ENCODE measurements around the gene SLC19A1. TPM values are rescaled to one million over a fixed set of nuclear protein-coding genes. Genes with fewer than 3 reads are reported as not detected.

Gene SLC19A1
- total RNA-seq, 1 experiment from 2014 or later: 25.0 TPM

GRCh38 chr21:45550522-45551210, 8.4 kb upstream of the SLC19A1 start:
- H3K27ac ChIP-seq: peak overlapping the region; percentile 57
- peak overlapping the region; percentile 34 for H3K4me2 ChIP-seq

DNA sequence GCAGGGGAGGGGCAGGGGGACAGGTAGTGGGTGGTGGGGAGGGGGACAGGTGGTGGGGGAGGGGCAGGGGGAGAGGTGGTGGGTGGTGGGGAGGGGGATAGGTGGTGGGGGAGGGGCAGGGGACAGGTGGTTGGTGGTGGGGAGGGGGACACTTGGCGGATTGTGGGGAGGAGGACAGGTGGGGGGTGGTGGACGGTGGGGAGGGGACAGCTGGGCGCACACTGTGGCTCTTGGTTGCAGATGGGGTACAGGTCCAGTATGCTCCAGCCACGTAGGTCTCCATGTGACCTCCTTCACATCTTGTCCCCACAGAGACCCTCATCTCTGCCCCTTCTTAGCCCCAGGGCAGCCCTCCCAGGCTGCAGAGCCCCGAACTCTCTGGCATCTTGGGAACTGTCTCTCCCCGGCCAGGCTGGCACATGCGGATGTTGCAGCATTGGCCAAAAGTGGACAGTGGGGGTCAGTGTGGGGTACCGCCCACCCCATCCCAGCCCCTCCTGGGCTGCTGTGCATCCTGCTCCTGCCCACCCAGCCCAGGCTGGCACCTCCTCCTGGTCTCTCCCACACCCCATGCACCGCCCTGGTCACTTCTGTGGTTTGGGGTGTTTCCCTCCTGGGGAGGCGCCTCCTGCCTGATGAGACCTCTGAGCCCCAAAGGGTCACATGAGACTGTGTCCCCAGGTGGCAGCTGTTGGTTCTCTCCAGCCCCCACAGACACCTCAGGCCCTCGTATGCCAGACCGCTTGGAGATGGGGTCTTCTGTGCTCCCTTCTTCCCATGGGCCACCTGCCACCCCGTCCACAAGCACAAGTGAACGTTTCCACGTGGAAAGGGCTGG, 7.6 kb upstream of the SLC19A1 start:
- Histone ChIP-seq H3K36me3 (ENCODE audit: low read depth) (no peaks in the 10 kb centered on the region), H3K27me3 (ENCODE audit: insufficient read depth, low read depth) (no peaks in the 10 kb centered on the region), H3K4me3 (no peak overlapping the region), H3F3A (ENCODE audit: insufficient read depth, low read depth) (no peaks in the 10 kb centered on the region), H4K20me1 (ENCODE audit: insufficient read depth) (no peaks in the 10 kb centered on the region), H3K4me2 (no peak overlapping the region), H2AFZ (no peak overlapping the region), H3K9me3 (ENCODE audit: insufficient read depth, low read depth) (no peaks in the 10 kb centered on the region), H3K4me1 (replicated peaks; ENCODE audit: insufficient read depth) (peaks cover 11% of the 10 kb centered on the region), H3K79me2 (ENCODE audit: low read depth) (no peaks in the 10 kb centered on the region), H3K27ac (no peak overlapping the region), H3K9me2 (ENCODE audit: insufficient read depth) (no peaks in the 10 kb centered on the region)
- TF ChIP-seq, protein P1, sequence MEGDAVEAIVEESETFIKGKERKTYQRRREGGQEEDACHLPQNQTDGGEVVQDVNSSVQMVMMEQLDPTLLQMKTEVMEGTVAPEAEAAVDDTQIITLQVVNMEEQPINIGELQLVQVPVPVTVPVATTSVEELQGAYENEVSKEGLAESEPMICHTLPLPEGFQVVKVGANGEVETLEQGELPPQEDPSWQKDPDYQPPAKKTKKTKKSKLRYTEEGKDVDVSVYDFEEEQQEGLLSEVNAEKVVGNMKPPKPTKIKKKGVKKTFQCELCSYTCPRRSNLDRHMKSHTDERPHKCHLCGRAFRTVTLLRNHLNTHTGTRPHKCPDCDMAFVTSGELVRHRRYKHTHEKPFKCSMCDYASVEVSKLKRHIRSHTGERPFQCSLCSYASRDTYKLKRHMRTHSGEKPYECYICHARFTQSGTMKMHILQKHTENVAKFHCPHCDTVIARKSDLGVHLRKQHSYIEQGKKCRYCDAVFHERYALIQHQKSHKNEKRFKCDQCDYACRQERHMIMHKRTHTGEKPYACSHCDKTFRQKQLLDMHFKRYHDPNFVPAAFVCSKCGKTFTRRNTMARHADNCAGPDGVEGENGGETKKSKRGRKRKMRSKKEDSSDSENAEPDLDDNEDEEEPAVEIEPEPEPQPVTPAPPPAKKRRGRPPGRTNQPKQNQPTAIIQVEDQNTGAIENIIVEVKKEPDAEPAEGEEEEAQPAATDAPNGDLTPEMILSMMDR (conservative IDR thresholded peaks at IDR 0.05): no peak
- TF ChIP-seq EZH2 (IDR thresholded peaks at IDR 0.05; ENCODE audit: low read depth): no peak
- ChIA-PET POLR2A (ENCODE audit: unreplicated experiment) (no interaction called here), CTCF (interaction anchor here (0.5 kb wide), 1 partner anchor 600 kb away, joined by 4 read pairs; no protein-coding TSS in a partner anchor)
- intact Hi-C loops (cut with micrococcal nuclease; ENCODE audit: unreplicated experiment): loop anchor here (5.0 kb wide), 1 partner anchor 38 kb away; no protein-coding TSS in a partner anchor
- no TSS peak for BruUV-seq (replicated peaks)
- DNase-seq: no peak

More at GRCh38 chr21:45550522-45551210, 8.4 kb upstream of the SLC19A1 start:
- Histone ChIP-seq H2AFZ (no peak overlapping the region), H4K20me1 (ENCODE audit: insufficient read depth) (no peaks in the 10 kb centered on the region), H3K4me3 (no peak overlapping the region), H3K9me3 (ENCODE audit: insufficient read depth, low read depth) (no peaks in the 10 kb centered on the region), H3K27me3 (ENCODE audit: insufficient read depth, low read depth) (no peaks in the 10 kb centered on the region), H3K4me1 (replicated peaks; ENCODE audit: insufficient read depth) (peaks cover 11% of the 10 kb centered on the region), H3K36me3 (ENCODE audit: low read depth) (no peaks in the 10 kb centered on the region), H3F3A (ENCODE audit: insufficient read depth, low read depth) (no peaks in the 10 kb centered on the region), H3K79me2 (ENCODE audit: low read depth) (no peaks in the 10 kb centered on the region), H3K9me2 (ENCODE audit: insufficient read depth) (no peaks in the 10 kb centered on the region)
- TF ChIP-seq, protein P1 (conservative IDR thresholded peaks at IDR 0.05): no peak
- no peak for TF ChIP-seq EZH2 (IDR thresholded peaks at IDR 0.05; ENCODE audit: low read depth)
- intact Hi-C loops (cut with micrococcal nuclease; ENCODE audit: unreplicated experiment): loop anchor here (5.0 kb wide), 1 partner anchor 38 kb away; no protein-coding TSS in a partner anchor
- POLR2A ChIA-PET (ENCODE audit: unreplicated experiment): no interaction called here
- BruUV-seq (replicated peaks): no TSS peak
- CTCF ChIA-PET: interaction anchor here (0.5 kb wide), 2 partner anchors 22 to 600 kb away, joined by 3 to 4 read pairs; no protein-coding TSS in a partner anchor
- DNase-seq: no peak

- no peak for DNase-seq
- no peak for TF ChIP-seq EZH2 (IDR thresholded peaks at IDR 0.05; ENCODE audit: low read depth)
- TF ChIP-seq, protein P1 (conservative IDR thresholded peaks at IDR 0.05): no peak
- Histone ChIP-seq H3K4me1 (replicated peaks; ENCODE audit: insufficient read depth) (peaks cover 11% of the 10 kb centered on the region), H3K4me2 (no peak overlapping the region), H3K9me3 (ENCODE audit: insufficient read depth, low read depth) (no peaks in the 10 kb centered on the region), H3K9me2 (ENCODE audit: insufficient read depth) (no peaks in the 10 kb centered on the region), H3K27ac (no peak overlapping the region), H3K79me2 (ENCODE audit: low read depth) (no peaks in the 10 kb centered on the region), H3K36me3 (ENCODE audit: low read depth) (no peaks in the 10 kb centered on the region), H3K4me3 (no peak overlapping the region), H3F3A (ENCODE audit: insufficient read depth, low read depth) (no peaks in the 10 kb centered on the region), H4K20me1 (ENCODE audit: insufficient read depth) (no peaks in the 10 kb centered on the region), H2AFZ (no peak overlapping the region), H3K27me3 (ENCODE audit: insufficient read depth, low read depth) (no peaks in the 10 kb centered on the region)
- intact Hi-C loops (cut with micrococcal nuclease; ENCODE audit: unreplicated experiment): no loop called here
- no TSS peak for BruUV-seq (replicated peaks)
- CTCF ChIA-PET: no interaction called here
- POLR2A ChIA-PET (ENCODE audit: unreplicated experiment): no interaction called here
These were observed 6.7 kb upstream of the SLC19A1 start for GRCh38 chr21:45548711-45549491.

Data from PC-9 (cell line).